LNCaP clone FGC (cell line): ENCODE measurements around the gene FOXP1.

ENCODE experiments used
- DNase-seq: peaks from one replicate; pipeline ENCODE4 v3.0.0-alpha.2; 2011; ENCODE audit warnings: low read depth
- H3K4me3 ChIP-seq: 2 replicates; pipeline ENCODE4 v1.5.1; 2011; ENCODE audit warnings: mild to moderate bottlenecking, low read depth, low read length, control low read depth
- CTCF ChIP-seq: IDR thresholded peaks from 2 replicates; pipeline ENCODE4 v1.5.1; 2012; ENCODE audit warnings: mild to moderate bottlenecking; ENCODE audit not compliant: control insufficient read depth, insufficient read depth; ENCODE audit errors: extremely low read depth

FOXP1 gene

DNA sequence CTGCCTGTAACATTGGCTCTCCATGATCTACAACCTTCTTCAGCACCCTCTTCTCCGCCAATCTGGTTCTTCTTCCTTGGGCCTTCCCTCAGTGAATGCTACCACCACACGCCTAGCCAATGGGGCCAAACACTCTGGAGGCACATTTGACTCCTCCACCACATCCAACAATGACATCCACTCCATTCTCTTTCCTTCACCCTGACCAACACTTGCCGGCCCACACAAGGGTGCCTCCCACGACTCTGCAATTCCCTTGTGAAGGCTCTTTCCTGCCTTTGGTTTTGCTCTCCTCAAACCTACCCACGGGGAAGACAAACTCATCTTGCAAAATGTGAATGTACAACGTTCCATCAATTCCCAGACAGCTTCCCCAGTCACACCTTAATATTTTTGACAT lies 263.8 kb downstream of the FOXP1 start:
- no peak for TF ChIP-seq CTCF
- H3K4me3 ChIP-seq, result no peak overlapping the region
- no peak for DNase-seq

GRCh38 chr3:71318458-71318827 lies 265.1 kb downstream of the FOXP1 start:
- no peak overlapping the region for H3K4me3 ChIP-seq
- no peak for TF ChIP-seq CTCF
- no peak for DNase-seq

DNA sequence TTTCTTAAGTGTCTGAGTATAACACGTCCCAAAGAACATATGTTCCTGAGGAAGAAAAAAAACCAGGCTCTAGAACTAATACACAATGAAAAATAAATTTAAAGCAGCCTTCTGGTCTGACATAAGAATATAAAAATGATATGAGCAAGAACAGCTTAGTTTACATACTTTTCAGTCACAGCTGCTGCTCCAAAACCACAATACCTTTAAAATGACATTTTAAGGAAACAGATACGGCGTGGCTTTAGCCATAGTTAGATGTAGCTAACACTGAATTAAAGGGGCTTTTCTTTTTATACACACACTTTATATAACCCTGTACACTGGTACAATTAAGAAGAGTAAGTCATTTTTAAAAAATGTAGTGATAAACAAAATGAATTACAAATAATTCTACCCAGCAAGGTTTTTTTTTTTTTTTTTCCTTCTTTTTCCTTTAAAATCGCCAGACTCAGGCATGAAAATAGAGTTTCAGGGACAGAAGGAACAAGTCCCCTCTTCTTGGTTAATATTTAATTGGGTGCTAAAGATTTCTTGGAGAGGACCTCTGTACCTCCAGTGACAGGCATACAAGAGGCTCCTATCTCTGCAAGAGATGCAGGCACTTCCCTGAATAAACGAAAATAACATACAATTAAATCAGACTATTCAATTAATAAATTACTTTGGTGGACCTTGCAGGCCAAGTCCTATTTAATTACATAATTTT lies 265.6 kb downstream of the FOXP1 start:
- no peak for TF ChIP-seq CTCF
- DNase-seq, result no peak

GRCh38 chr3:71317140-71317539 lies 266.4 kb downstream of the FOXP1 start:
- DNase-seq, result no peak
- no peak for TF ChIP-seq CTCF
- H3K4me3 ChIP-seq, result no peak overlapping the region

More for the DNA sequence above, 265.6 kb downstream of the FOXP1 start:
- no peak overlapping the region for H3K4me3 ChIP-seq

- DNase-seq, result no peak
- H3K4me3 ChIP-seq, result no peak overlapping the region
- TF ChIP-seq CTCF, result no peak
Measured at GRCh38 chr3:71316066-71316777, 267.3 kb downstream of the FOXP1 start.

GRCh38 chr3:71315431-71315830 lies 268.1 kb downstream of the FOXP1 start:
- TF ChIP-seq CTCF, result no peak
- no peak for DNase-seq
- H3K4me3 ChIP-seq, result no peak overlapping the region
